HG03469 (cell line): ENCODE measurements around the gene GPR78.
"Not testable (repeated sequence)": the region's sequence is repeated elsewhere in the genome, so short reads cannot be mapped to it uniquely, and the experiment has no call there.

ENCODE experiments used
- ATAC-seq: cut with Tn5 transposase; IDR thresholded peaks from one replicate; pipeline ENCODE4 v1.9.1; 2021; ENCODE audit warnings: mild to moderate bottlenecking, moderate library complexity, moderate number of reproducible peaks; ENCODE audit not compliant: unreplicated experiment

The GPR78 gene

GRCh38 chr4:8559524-8560264, 20.5 kb upstream of the GPR78 start:
- ATAC-seq, result no peak

DNA sequence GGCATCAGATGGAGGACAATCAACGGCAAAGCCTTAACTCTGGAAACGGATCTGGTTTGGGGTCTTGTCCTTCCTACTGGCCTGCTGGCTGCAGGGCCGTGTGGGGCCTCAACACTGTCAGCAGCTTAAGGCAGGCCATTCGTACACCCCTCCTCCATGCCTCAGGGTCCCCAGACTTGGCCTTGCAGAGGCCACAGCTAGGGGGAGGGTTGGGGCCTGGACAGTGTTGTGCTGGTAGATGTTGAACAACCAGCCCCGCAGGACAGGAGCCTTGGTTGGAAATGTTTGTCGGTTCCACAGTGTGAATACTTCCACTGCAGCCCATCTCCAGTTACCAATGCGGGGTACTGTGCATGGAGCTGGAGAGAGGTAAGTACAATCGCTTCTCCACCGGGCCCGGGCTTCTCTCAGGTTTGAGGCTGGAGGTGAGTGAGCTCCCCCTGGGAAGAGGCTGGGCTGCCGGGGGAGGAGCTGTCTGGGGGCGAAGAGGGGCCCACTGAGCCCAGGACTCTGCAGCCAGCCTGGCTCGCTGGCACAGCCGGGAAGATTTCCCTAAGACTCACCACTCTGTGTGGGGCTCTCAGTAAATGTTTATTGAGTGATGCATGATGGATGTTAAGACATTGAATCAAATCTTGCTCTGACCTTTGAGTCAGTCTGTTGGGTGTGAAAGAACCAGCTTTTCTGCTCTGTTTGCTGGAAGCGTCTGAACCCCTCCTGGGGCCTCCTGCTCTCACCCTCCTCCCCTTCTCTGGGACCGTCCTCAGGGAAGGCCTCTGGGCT, 19.7 kb upstream of the GPR78 start:
- ATAC-seq, result no peak

GRCh38 chr4:8564595-8564994, 15.6 kb upstream of the GPR78 start:
- no peak for ATAC-seq

DNA sequence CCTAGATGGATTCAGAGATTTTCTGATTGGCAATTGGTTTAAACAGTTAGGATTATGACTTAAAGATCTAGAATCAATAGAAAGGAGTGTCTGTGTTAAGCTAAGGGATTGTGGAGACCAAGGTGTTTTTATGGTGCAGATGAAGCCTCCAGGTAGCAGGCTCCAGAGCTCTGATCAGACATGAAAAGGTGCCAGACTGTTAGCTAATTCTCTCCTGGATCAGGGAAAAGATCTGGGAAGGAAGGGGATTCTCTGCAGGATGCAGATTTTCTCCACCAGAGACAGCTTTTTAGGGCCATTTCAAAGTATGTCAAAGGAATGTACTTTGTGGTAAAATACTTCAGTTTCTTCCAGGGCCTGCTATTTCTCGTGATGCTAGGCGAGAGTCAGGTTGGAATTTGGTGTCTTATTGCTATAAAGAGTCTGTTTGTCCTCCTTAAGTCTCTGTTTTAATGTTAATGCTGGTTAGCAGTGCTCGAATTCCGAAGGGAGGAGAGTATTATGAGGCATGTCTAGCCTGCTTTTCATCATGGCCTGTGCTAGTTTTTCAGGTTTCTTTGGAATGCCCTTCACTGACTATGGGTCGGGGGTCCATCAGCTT, 12.0 kb upstream of the GPR78 start:
- no peak for ATAC-seq

DNA sequence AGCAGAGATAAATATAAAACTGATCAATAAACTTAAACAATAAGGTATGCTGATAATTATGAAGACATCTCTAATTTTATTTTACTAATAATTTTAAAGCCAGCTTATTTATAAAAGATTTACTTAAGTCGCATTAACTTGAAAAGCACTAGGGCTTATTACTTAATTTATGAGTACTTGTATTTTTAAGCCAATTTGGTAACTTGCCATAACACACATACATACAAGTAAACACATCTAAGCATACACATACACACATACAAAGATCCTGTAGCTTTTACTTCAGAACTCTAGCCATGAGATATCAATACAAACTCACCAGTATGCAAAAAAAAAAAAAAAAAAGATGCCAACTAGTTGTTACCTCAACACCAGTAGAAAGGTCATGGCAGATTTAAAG, 10.0 kb upstream of the GPR78 start:
- no peak for ATAC-seq

DNA sequence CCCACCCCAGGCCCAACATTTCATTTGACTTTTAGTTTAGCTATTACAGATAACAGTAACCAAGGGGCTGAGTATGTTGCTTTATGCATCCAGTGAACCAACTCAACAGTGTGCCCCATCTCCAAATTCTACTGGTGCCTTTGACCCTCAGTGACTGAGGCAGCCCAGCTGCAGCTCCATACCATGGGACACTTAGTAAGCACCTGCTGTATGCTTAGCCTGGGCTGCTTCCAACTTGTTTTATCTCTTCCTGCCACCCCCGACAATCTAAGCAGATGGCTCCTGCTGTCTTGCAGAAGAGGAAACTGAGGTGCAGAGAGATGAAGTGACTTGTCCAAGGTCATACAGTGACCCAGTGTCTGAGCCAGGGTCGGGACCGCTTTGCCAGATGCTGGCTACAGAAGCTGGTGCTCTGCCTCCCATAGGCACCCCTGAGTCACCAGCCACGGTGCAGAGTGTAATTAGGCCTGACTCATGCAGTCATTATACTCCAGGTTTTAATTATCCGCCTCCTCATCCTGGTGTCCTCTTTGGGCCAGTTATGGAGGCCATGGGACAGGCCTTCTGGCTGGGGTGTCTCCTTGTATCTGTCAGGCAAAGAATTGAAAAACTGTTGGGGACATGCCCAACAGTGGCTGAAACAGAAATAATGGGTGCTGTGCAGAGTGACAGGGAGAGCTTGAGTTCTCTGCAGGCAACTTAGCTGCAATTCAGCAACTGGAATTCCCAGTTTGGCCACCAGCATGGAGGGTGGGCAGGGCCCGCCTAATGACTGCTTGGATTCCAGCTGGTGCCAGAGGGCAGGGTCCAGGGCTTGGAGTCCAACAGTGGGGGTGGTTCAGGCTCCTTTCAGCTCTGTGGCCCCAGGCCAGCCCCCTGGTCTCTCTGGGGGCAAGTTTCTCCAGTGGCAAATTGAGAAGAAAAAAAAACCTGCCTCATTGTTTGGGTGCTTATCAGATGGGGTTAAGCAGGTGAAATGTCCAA, 8.2 kb upstream of the GPR78 start:
- ATAC-seq, result no peak

DNA sequence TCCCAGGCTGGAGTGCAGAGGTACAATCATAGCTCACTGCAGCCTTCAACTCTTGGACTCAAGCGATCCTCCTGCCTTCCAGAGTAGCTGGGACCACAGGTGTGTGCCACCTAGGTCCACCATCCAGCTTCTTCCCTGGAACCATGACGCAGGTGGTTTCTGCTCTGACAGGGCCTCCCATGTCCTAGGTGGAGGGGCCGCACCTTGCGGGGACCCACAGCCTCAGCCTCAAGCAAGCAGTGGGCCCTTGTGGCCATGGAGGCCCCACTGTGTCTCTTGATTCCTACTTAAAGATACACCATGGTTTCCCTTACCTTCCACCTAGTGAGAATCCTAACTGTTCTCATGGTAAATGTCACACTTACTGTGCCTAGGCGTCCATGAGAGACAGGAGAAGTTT, 6.9 kb upstream of the GPR78 start:
- ATAC-seq, result no peak

GRCh38 chr4:8574796-8575370, 5.3 kb upstream of the GPR78 start:
- no peak for ATAC-seq

GRCh38 chr4:8575457-8575856, 4.7 kb upstream of the GPR78 start:
- ATAC-seq, result no peak

DNA sequence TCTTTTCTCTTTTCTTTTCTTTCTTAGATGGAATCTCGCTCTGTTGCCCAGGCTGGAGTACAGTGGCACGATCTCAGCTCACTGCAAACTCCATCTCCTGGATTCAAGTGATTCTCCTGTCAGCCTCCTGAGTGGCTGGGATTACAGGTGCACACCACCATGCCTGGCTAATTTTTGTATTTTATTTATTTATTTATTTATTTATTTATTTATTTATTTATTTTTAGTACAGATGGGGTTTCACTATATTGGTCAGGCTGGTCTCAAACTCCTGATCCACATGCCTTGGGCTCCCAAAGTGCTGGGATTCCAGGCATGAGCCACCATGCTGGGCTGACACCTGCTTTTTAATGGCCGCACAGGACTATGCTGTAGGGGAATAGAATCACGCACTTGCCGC, 3.6 kb upstream of the GPR78 start:
- ATAC-seq, result not testable (repeated sequence)

GRCh38 chr4:8577046-8577445, 3.1 kb upstream of the GPR78 start:
- ATAC-seq, result no peak

- ATAC-seq, result no peak
Measured at GRCh38 chr4:8577972-8578371, 2.2 kb upstream of the GPR78 start.

- no peak for ATAC-seq
Measured at GRCh38 chr4:8578717-8579116, 1.5 kb upstream of the GPR78 start.

DNA sequence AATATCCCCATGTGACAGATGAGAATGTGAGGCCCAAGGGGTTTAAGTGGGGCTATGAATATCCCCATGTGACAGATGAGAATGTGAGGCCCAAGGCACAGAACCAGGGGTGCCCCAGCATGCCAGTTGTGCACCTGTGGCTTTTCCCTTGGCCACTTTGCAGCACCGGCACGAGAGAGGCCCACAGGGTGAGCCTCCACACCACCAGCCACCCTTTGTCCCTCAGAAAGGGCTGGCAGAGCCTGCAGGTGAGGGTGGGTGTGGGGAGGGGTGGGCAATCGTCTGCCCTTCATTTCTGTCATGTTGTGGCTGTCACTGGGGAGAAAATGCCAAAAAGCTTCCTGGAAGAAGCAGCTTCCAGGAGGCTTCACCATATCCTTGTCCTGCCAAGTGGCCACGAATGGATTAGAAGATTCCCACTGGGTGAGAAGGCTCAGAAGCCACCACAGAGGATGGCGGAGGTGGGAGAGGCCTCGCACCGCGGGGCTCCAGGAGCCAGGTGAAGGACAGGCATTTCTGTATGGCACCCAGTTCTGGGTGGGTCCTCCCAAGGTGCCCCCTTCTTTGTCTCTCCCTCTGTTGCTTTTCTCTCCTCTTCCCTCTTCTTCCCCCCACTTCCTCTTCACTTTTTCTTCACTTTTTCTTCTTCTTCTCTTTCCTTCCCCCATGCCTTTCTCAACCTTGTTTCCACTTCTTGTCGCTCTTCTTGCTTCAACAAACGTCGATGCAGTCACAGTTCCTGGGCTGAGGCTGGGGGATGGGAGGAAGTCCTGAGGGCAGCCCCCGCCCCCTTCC, 469 bp upstream of the GPR78 start:
- ATAC-seq, result no peak

DNA sequence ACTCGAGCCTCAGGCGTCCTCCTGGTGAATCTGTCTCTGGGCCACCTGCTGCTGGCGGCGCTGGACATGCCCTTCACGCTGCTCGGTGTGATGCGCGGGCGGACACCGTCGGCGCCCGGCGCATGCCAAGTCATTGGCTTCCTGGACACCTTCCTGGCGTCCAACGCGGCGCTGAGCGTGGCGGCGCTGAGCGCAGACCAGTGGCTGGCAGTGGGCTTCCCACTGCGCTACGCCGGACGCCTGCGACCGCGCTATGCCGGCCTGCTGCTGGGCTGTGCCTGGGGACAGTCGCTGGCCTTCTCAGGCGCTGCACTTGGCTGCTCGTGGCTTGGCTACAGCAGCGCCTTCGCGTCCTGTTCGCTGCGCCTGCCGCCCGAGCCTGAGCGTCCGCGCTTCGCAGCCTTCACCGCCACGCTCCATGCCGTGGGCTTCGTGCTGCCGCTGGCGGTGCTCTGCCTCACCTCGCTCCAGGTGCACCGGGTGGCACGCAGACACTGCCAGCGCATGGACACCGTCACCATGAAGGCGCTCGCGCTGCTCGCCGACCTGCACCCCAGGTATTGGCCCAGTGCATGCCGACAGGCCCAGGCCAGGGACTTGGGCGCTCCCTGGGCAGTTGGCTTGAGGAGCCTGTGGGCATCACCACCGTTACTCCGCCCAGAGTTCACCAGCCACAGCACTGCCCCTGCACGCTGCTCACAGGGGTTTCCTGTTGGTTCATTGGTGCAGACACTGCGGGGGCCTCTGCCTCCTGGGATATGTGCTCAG, 1.1 kb downstream of the GPR78 start:
- no peak for ATAC-seq

DNA sequence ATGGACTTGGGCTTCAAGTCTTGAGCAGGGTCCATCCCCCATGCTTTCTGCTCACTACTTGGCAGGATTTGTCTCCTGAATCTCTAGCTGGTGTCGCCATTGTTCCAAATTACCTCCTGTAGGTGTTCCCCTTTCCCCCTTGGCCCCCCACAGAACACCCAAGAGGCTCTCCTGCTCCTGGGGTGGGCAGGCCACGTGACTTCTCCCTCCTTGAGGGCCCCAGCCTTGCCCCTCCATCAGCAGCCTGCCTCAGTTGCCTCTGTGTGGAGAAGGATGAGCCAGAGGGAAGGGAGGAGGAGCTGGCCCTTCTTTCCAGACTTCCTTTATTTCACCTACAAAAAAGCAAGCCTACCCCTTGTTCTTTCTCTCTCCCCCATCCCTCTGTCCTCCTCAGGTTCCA, 1.8 kb downstream of the GPR78 start:
- no peak for ATAC-seq

DNA sequence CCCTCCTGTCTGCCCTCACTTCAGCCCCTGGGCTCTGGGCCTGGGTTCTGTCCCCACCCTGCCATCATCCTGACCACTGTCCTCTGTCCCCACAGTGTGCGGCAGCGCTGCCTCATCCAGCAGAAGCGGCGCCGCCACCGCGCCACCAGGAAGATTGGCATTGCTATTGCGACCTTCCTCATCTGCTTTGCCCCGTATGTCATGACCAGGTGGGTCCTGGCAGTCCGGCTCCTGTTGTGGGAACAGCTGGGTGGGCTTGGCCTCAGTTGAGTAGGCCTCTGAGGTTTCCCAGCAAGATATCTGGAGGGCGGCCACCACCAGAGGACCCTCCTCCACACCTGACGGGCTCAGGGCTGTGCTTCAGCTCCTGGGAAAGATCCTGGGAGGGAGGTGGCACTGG, 2.2 kb downstream of the GPR78 start:
- ATAC-seq, result no peak

- no peak for ATAC-seq
Measured at GRCh38 chr4:8582941-8583654, 2.9 kb downstream of the GPR78 start.
